Endothelial cell (in vitro differentiated cells): ENCODE results near the gene PPP1R3G. TPM values are rescaled to one million over a fixed set of nuclear protein-coding genes. Genes with fewer than 3 reads are reported as not detected.

Experiments used
- DNase-seq: peaks from one replicate; pipeline ENCODE4 v3.0.0; 2021; ENCODE audit warnings: low spot score
- H3K27ac Mint-ChIP-seq: one replicate; pipeline ENCODE4 v1.8.0; 2021; ENCODE audit warnings: mixed read lengths, inconsistent platforms; ENCODE audit not compliant: unreplicated experiment
- H3K27me3 Mint-ChIP-seq: one replicate; pipeline ENCODE4 v1.8.0; 2021; ENCODE audit warnings: mild to moderate bottlenecking, moderate library complexity, mixed read lengths, inconsistent platforms; ENCODE audit not compliant: unreplicated experiment
- H3K36me3 Mint-ChIP-seq: one replicate; pipeline ENCODE4 v1.8.0; 2021; ENCODE audit warnings: mild to moderate bottlenecking, low read depth, mixed read lengths, inconsistent platforms; ENCODE audit not compliant: unreplicated experiment
- H3K4me1 Mint-ChIP-seq: one replicate; pipeline ENCODE4 v1.8.0; 2021; ENCODE audit warnings: mild to moderate bottlenecking, mixed read lengths, inconsistent platforms; ENCODE audit not compliant: unreplicated experiment
- H3K4me3 Mint-ChIP-seq: one replicate; pipeline ENCODE4 v1.8.0; 2021; ENCODE audit warnings: mild to moderate bottlenecking, mixed read lengths, inconsistent platforms; ENCODE audit not compliant: unreplicated experiment
- H3K9me3 Mint-ChIP-seq: one replicate; pipeline ENCODE4 v1.8.0; 2021; ENCODE audit warnings: mixed read lengths, inconsistent platforms; ENCODE audit not compliant: unreplicated experiment
- CTCF ChIP-seq: fragments of 200-600 bp; sonication (generic); IDR thresholded peaks from one replicate; pipeline ENCODE4 v1.5.0; 2021; ENCODE audit warnings: antibody characterized with exemption; ENCODE audit not compliant: unreplicated experiment
- total RNA-seq: library from RNA; stranded (reverse); fragmentation: NEBNext Ultra II Directional; extraction: Animal tissue kit (Norgen Biotek cat#: 25700); gene quantifications from one replicate; pipeline ENCODE4 v1.2.1, GENCODE V29; 2021; ENCODE audit not compliant: unreplicated experiment

Gene PPP1R3G
- total RNA-seq, 1 donor from 2014 or later, result 0.05 TPM

- peaks cover 5% of the 10 kb centered on the region for H3K27me3 Mint-ChIP-seq
- H3K36me3 Mint-ChIP-seq, result no peaks in the 10 kb centered on the region
- no peak for TF ChIP-seq CTCF
- H3K9me3 Mint-ChIP-seq, result no peaks in the 10 kb centered on the region
- no peak overlapping the region for H3K4me3 Mint-ChIP-seq
- H3K27ac Mint-ChIP-seq, result no peak overlapping the region
- DNase-seq, result no peak
- H3K4me1 Mint-ChIP-seq, result no peaks in the 10 kb centered on the region
Measured at GRCh38 chr6:5061152-5061551, 24.0 kb upstream of the PPP1R3G start.

- Mint-ChIP-seq H3K4me1 (no peaks in the 10 kb centered on the region), H3K27ac (no peak overlapping the region), H3K4me3 (no peak overlapping the region), H3K9me3 (no peaks in the 10 kb centered on the region), H3K27me3 (peaks cover 4% of the 10 kb centered on the region), H3K36me3 (no peaks in the 10 kb centered on the region)
- no peak for DNase-seq
- no peak for TF ChIP-seq CTCF
Measured at GRCh38 chr6:5063617-5064016, 21.5 kb upstream of the PPP1R3G start.

GRCh38 chr6:5066456-5067093, 18.6 kb upstream of the PPP1R3G start:
- no peaks in the 10 kb centered on the region for H3K4me1 Mint-ChIP-seq
- H3K27me3 Mint-ChIP-seq, result peaks cover 5% of the 10 kb centered on the region
- H3K4me3 Mint-ChIP-seq, result no peak overlapping the region
- no peaks in the 10 kb centered on the region for H3K36me3 Mint-ChIP-seq
- TF ChIP-seq CTCF, result no peak
- no peak for DNase-seq
- H3K27ac Mint-ChIP-seq, result no peak overlapping the region
- H3K9me3 Mint-ChIP-seq, result no peaks in the 10 kb centered on the region

GRCh38 chr6:5067305-5067704, 17.8 kb upstream of the PPP1R3G start:
- Mint-ChIP-seq H3K9me3 (no peaks in the 10 kb centered on the region), H3K4me1 (no peaks in the 10 kb centered on the region), H3K4me3 (no peak overlapping the region), H3K27me3 (peaks cover 5% of the 10 kb centered on the region), H3K27ac (no peak overlapping the region), H3K36me3 (no peaks in the 10 kb centered on the region)
- TF ChIP-seq CTCF, result no peak
- no peak for DNase-seq

DNA sequence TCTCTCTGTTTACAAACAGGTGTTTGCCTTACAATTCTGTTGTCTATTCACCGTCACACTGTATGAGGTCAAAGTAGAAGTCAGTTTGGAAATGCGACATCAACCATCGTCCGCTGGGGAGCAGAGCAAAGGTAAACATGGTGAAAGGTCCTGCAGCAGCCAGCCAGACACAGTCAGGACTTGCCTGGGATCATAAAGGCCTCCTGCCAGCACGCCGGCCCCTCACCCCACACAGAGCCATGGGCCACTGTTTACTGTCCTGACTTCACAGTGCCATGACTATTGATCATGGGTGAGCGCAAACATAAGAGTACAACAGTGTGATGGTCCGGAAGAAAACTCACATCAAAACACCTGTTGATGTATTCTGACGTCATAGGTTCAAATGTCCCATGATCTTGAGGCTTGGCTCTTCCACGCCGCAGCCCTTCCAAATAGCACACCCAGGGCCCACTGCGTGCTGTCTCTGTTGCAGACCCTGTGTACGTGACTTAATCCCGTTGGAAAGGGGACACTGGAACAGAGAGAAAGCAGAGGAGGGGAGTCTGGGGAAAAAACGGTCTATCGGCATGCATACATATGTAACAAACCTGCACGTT, 16.9 kb upstream of the PPP1R3G start:
- TF ChIP-seq CTCF, result no peak

More for the DNA sequence above, 16.9 kb upstream of the PPP1R3G start:
- Mint-ChIP-seq H3K4me3 (no peak overlapping the region), H3K27me3 (peaks cover 4% of the 10 kb centered on the region), H3K4me1 (no peaks in the 10 kb centered on the region), H3K9me3 (no peaks in the 10 kb centered on the region), H3K27ac (no peak overlapping the region), H3K36me3 (no peaks in the 10 kb centered on the region)
- no peak for DNase-seq
